Astrocyte (in vitro differentiated cells and primary cell): Measurements from ENCODE around the gene WIF1. TPM values are rescaled to one million over a fixed set of nuclear protein-coding genes. Genes with fewer than 3 reads are reported as not detected.

Source experiments
- DNase-seq: peaks from one replicate; pipeline ENCODE4 v3.0.0-alpha.2; 2010; ENCODE audit warnings: low read depth
- FAIRE-seq: peaks from 2 replicates; lab custom pipeline; 2011; peaks lifted over from hg19 to GRCh38; lab: Jason Lieb, UNC
- H2AFZ ChIP-seq: 2 replicates; pipeline ENCODE4 v1.6.0; 2012; ENCODE audit warnings: low read depth, low read length, inconsistent platforms
- H3K27ac ChIP-seq: 2 replicates; pipeline ENCODE4 v1.5.1; 2011; ENCODE audit warnings: low read depth, low read length, inconsistent platforms
- H3K27me3 ChIP-seq: 2 replicates; pipeline ENCODE4 v1.6.0; 2011; ENCODE audit warnings: low read length, inconsistent platforms; ENCODE audit not compliant: insufficient read depth
- H3K36me3 ChIP-seq: 2 replicates; pipeline ENCODE4 v1.5.1; 2011; ENCODE audit warnings: low read length, inconsistent platforms; ENCODE audit not compliant: insufficient read depth
- H3K4me1 ChIP-seq: 2 replicates; pipeline ENCODE4 v1.5.1; 2011; ENCODE audit warnings: low read length, inconsistent platforms; ENCODE audit not compliant: insufficient read depth
- H3K4me2 ChIP-seq: 2 replicates; pipeline ENCODE4 v1.6.0; 2012; ENCODE audit warnings: low read length, inconsistent platforms
- H3K4me3 ChIP-seq: 2 replicates; pipeline ENCODE4 v1.5.1; 2011; ENCODE audit warnings: low read depth, mild to moderate bottlenecking, low read length, inconsistent platforms; ENCODE audit not compliant: insufficient read depth
- H3K79me2 ChIP-seq: 2 replicates; pipeline ENCODE4 v1.6.0; 2012; ENCODE audit warnings: mild to moderate bottlenecking, low read length, inconsistent platforms; ENCODE audit not compliant: insufficient read depth
- H3K9ac ChIP-seq: 2 replicates; pipeline ENCODE4 v1.6.0; 2012; ENCODE audit warnings: mild to moderate bottlenecking, low read length, inconsistent platforms
- H3K9me3 ChIP-seq: 2 replicates; pipeline ENCODE4 v1.5.1; 2012; ENCODE audit warnings: low read depth, mild to moderate bottlenecking, low read length, inconsistent platforms; ENCODE audit not compliant: insufficient read depth
- H4K20me1 ChIP-seq: 2 replicates; pipeline ENCODE4 v1.6.0; 2012; ENCODE audit warnings: low read length, inconsistent platforms; ENCODE audit not compliant: insufficient read depth
- H3K27ac Mint-ChIP-seq: one replicate; pipeline ENCODE4 v1.8.0; 2021; ENCODE audit warnings: mild to moderate bottlenecking, mixed read lengths; ENCODE audit not compliant: unreplicated experiment
- H3K27me3 Mint-ChIP-seq: one replicate; pipeline ENCODE4 v1.8.0; 2021; ENCODE audit warnings: low read depth, mixed read lengths; ENCODE audit not compliant: unreplicated experiment
- H3K36me3 Mint-ChIP-seq: one replicate; pipeline ENCODE4 v1.8.0; 2021; ENCODE audit warnings: low read depth, mixed read lengths; ENCODE audit not compliant: unreplicated experiment
- H3K4me1 Mint-ChIP-seq: one replicate; pipeline ENCODE4 v1.8.0; 2021; ENCODE audit warnings: low read depth, mixed read lengths; ENCODE audit not compliant: unreplicated experiment
- H3K4me3 Mint-ChIP-seq: one replicate; pipeline ENCODE4 v1.8.0; 2021; ENCODE audit warnings: mild to moderate bottlenecking, moderate library complexity, mixed read lengths; ENCODE audit not compliant: unreplicated experiment
- H3K9me3 Mint-ChIP-seq: one replicate; pipeline ENCODE4 v1.8.0; 2021; ENCODE audit warnings: mild to moderate bottlenecking, mixed read lengths; ENCODE audit not compliant: unreplicated experiment
- CTCF ChIP-seq: IDR thresholded peaks from 2 replicates; pipeline ENCODE4 v1.5.1; 2011; ENCODE audit warnings: low read depth, mild to moderate bottlenecking, inconsistent platforms, low read length, moderate library complexity; ENCODE audit not compliant: insufficient read depth
- EZH2 ChIP-seq: IDR thresholded peaks from 2 replicates; pipeline ENCODE4 v1.6.1; 2012; ENCODE audit warnings: mild to moderate bottlenecking, low read length, inconsistent platforms; ENCODE audit not compliant: insufficient read depth
- total RNA-seq: library from RNA; stranded (reverse); gene quantifications from 2 replicates; pipeline ENCODE4 v1.2.1, GENCODE V29; 2021

Gene WIF1
- total RNA-seq, 1 donor from 2014 or later, result not detected

- Mint-ChIP-seq H3K27ac (no peak overlapping the region), H3K4me3 (no peak overlapping the region), H3K27me3 (peaks cover 37% of the 10 kb centered on the region), H3K36me3 (peaks cover 2% of the 10 kb centered on the region), H3K4me1 (peaks cover 2% of the 10 kb centered on the region), H3K9me3 (no peaks in the 10 kb centered on the region)
- DNase-seq (no peak), FAIRE-seq (no peak)
- Histone ChIP-seq H3K4me1 (peaks cover 4% of the 10 kb centered on the region), H3K27me3 (peaks cover 63% of the 10 kb centered on the region), H3K4me3 (no peak overlapping the region), H3K4me2 (no peak overlapping the region), H3K36me3 (no peaks in the 10 kb centered on the region), H3K79me2 (no peaks in the 10 kb centered on the region), H3K9me3 (no peaks in the 10 kb centered on the region), H4K20me1 (no peaks in the 10 kb centered on the region), H2AFZ (no peak overlapping the region), H3K9ac (no peak overlapping the region), H3K27ac (no peak overlapping the region)
- no peak for TF ChIP-seq EZH2
- TF ChIP-seq CTCF, result peak; percentile 75
These were observed 2.4 kb upstream of the WIF1 start for GRCh38 chr12:65123435-65124063.

GRCh38 chr12:65122703-65123102 lies 1.6 kb upstream of the WIF1 start:
- no peak overlapping the region for H3K4me2 ChIP-seq
- Mint-ChIP-seq H3K9me3 (no peaks in the 10 kb centered on the region), H3K27me3 (peaks cover 38% of the 10 kb centered on the region), H3K4me3 (no peak overlapping the region), H3K4me1 (peaks cover 2% of the 10 kb centered on the region), H3K36me3 (peaks cover 2% of the 10 kb centered on the region), H3K27ac (no peak overlapping the region)
- FAIRE-seq, result no peak
- TF ChIP-seq EZH2, result no peak
- TF ChIP-seq CTCF, result no peak
- H3K4me1 ChIP-seq, result peaks cover 4% of the 10 kb centered on the region
- H3K27me3 ChIP-seq, result peaks cover 68% of the 10 kb centered on the region
- no peaks in the 10 kb centered on the region for H3K9me3 ChIP-seq
- DNase-seq, result no peak
- no peak overlapping the region for H3K4me3 ChIP-seq
- H4K20me1 ChIP-seq, result no peaks in the 10 kb centered on the region
- H3K36me3 ChIP-seq, result no peaks in the 10 kb centered on the region
- no peaks in the 10 kb centered on the region for H3K79me2 ChIP-seq
- H3K27ac ChIP-seq, result no peak overlapping the region
- no peak overlapping the region for H3K9ac ChIP-seq
- no peak overlapping the region for H2AFZ ChIP-seq

GRCh38 chr12:65121956-65122469 lies 908 bp upstream of the WIF1 start:
- H3K4me1 Mint-ChIP-seq, result peaks cover 2% of the 10 kb centered on the region
- no peak overlapping the region for H2AFZ ChIP-seq
- H3K36me3 Mint-ChIP-seq, result peaks cover 2% of the 10 kb centered on the region
- no peak overlapping the region for H3K4me3 ChIP-seq
- no peaks in the 10 kb centered on the region for H4K20me1 ChIP-seq
- H3K9ac ChIP-seq, result no peak overlapping the region
- H3K9me3 ChIP-seq, result no peaks in the 10 kb centered on the region
- H3K4me1 ChIP-seq, result peaks cover 4% of the 10 kb centered on the region
- no peak overlapping the region for H3K27ac Mint-ChIP-seq
- H3K4me2 ChIP-seq, result no peak overlapping the region
- TF ChIP-seq EZH2, result no peak
- no peak for TF ChIP-seq CTCF
- no peak overlapping the region for H3K27ac ChIP-seq
- no peaks in the 10 kb centered on the region for H3K9me3 Mint-ChIP-seq
- H3K79me2 ChIP-seq, result no peaks in the 10 kb centered on the region
- peaks cover 34% of the 10 kb centered on the region for H3K27me3 Mint-ChIP-seq
- H3K4me3 Mint-ChIP-seq, result peak overlapping the region; percentile 69
- peaks cover 71% of the 10 kb centered on the region for H3K27me3 ChIP-seq
- DNase-seq (no peak), FAIRE-seq (no peak)
- no peaks in the 10 kb centered on the region for H3K36me3 ChIP-seq
